OCI-LY7 (cell line): ENCODE measurements around the gene GATM. TPM values are rescaled to one million over a fixed set of nuclear protein-coding genes. Genes with fewer than 3 reads are reported as not detected.

Experiments used
- BruUV-seq: library from RNA; stranded (reverse); fragments of 400-500 nt; replicated peaks from 2 replicates; lab custom pipeline; 2021; lab: Mats Ljungman, UMichigan
- CTCF ChIA-PET: fragments of 300-600 bp; sonication (Branson Sonifier 250); formaldehyde crosslinking; loops from one replicate; lab custom pipeline; 2022; ENCODE audit warnings: antibody characterized with exemption; ENCODE audit not compliant: unreplicated experiment; lab: Charles Lee
- POLR2A ChIA-PET: fragments of 300-600 bp; sonication (Branson Sonifier 250); formaldehyde crosslinking; loops from one replicate; lab custom pipeline; 2022; ENCODE audit warnings: antibody characterized with exemption; lab: Charles Lee
- DNase-seq: peaks from one replicate; pipeline ENCODE4 v3.0.0-alpha.2; 2015; ENCODE audit warnings: low spot score
- H2AFZ ChIP-seq: fragments of 200-600 bp; sonication (generic), shearing (Covaris generic); 2 replicates; pipeline ENCODE4 v1.6.1; 2014; ENCODE audit warnings: mild to moderate bottlenecking, antibody characterized with exemption, low read length, moderate library complexity
- H3K27ac ChIP-seq: fragments of 200-600 bp; sonication (generic); 2 replicates; pipeline ENCODE4 v1.5.1; 2014; ENCODE audit warnings: mixed run types, low read depth, mild to moderate bottlenecking, moderate library complexity, low read length, inconsistent platforms; ENCODE audit not compliant: poor library complexity, severe bottlenecking
- H3K36me3 ChIP-seq: fragments of 200-600 bp; sonication (generic); 2 replicates; pipeline ENCODE4 v1.6.1; 2014; ENCODE audit warnings: mild to moderate bottlenecking, antibody characterized with exemption, low read length, moderate library complexity, mixed read lengths; ENCODE audit not compliant: insufficient read depth
- H3K4me1 ChIP-seq: fragments of 200-600 bp; sonication (generic); 2 replicates; pipeline ENCODE4 v1.5.1; 2014; ENCODE audit warnings: mild to moderate bottlenecking, low read length; ENCODE audit not compliant: insufficient read depth, poor library complexity, severe bottlenecking
- H3K4me2 ChIP-seq: fragments of 200-600 bp; sonication (generic); 2 replicates; pipeline ENCODE4 v1.6.1; 2014; ENCODE audit warnings: mild to moderate bottlenecking, low read length
- H3K4me3 ChIP-seq: fragments of 200-600 bp; sonication (generic); 2 replicates; pipeline ENCODE4 v1.5.1; 2014; ENCODE audit warnings: mild to moderate bottlenecking, low read depth, low read length; ENCODE audit not compliant: poor library complexity, severe bottlenecking
- H3K79me2 ChIP-seq: fragments of 200-600 bp; sonication (generic); 2 replicates; pipeline ENCODE4 v1.6.1; 2016; ENCODE audit warnings: low read depth, mild to moderate bottlenecking, low read length, moderate library complexity, mixed read lengths; ENCODE audit not compliant: insufficient read depth
- H3K9me2 ChIP-seq: fragments of 200-600 bp; sonication (generic); 2 replicates; pipeline ENCODE4 v1.6.1; 2016; ENCODE audit warnings: mild to moderate bottlenecking, low read length, mixed read lengths; ENCODE audit not compliant: insufficient read depth
- H3K9me3 ChIP-seq: fragments of 200-600 bp; sonication (generic); 2 replicates; pipeline ENCODE4 v1.6.1; 2014; ENCODE audit warnings: mild to moderate bottlenecking, mixed run types, low read length, mixed read lengths
- H4K20me1 ChIP-seq: fragments of 200-600 bp; sonication (generic); 2 replicates; pipeline ENCODE4 v1.6.1; 2014; ENCODE audit warnings: mild to moderate bottlenecking, antibody characterized with exemption, low read length, moderate library complexity, mixed read lengths; ENCODE audit not compliant: insufficient read depth
- CTCF ChIP-seq: fragments of 200-600 bp; sonication (generic); conservative IDR thresholded peaks from 2 replicates; pipeline ENCODE4 v1.5.1; 2014; ENCODE audit warnings: mild to moderate bottlenecking, antibody characterized with exemption, low read length, moderate library complexity, mixed read lengths
- EZH2phosphoT487 ChIP-seq: fragments of 200-600 bp; sonication (generic); IDR thresholded peaks from 2 replicates; pipeline ENCODE4 v1.6.1; 2018; ENCODE audit warnings: low read depth, borderline replicate concordance, mild to moderate bottlenecking, mixed run types, antibody characterized with exemption, low read length, moderate library complexity, mixed read lengths
- intact Hi-C: fragments of 100-400 bp; cut with micrococcal nuclease; formaldehyde crosslinking; loops from one replicate; pipeline ENCODE4 v1.10.0; 2022; ENCODE audit not compliant: unreplicated experiment
- total RNA-seq, 2 experiments: library from RNA; depleted of rRNA in 1 of 2; stranded (reverse); fragments of >200 nt in 1 of 2; shearing (Covaris generic) in 1 of 2; gene quantifications; 2 replicates each; pipeline ENCODE4 v1.2.3, GENCODE V29; 2014 to 2022

The GATM gene
- total RNA-seq, 2 experiments from 2014 or later = 1.3 to 2.7 TPM

- CTCF ChIA-PET = no interaction called here
- no peak for TF ChIP-seq EZH2phosphoT487
- TF ChIP-seq CTCF = no peak
- no peaks in the 10 kb centered on the region for H3K9me3 ChIP-seq
- H3K79me2 ChIP-seq = peaks cover 11% of the 10 kb centered on the region; the same call in 1 of the 2 replicates
- no TSS peak for BruUV-seq
- H3K4me3 ChIP-seq = no peak overlapping the region
- H2AFZ ChIP-seq = no peak overlapping the region
- POLR2A ChIA-PET = no interaction called here
- H3K4me2 ChIP-seq = no peak overlapping the region
- H3K27ac ChIP-seq = no peak overlapping the region
- H4K20me1 ChIP-seq = no peaks in the 10 kb centered on the region
- no peaks in the 10 kb centered on the region for H3K9me2 ChIP-seq
- no peak for DNase-seq
- H3K4me1 ChIP-seq = peaks cover 24% of the 10 kb centered on the region
- no peaks in the 10 kb centered on the region for H3K36me3 ChIP-seq
- intact Hi-C loops = no loop called here
Measured at GRCh38 chr15:45397116-45397665, 18.8 kb upstream of the GATM start.

- no peak overlapping the region for H2AFZ ChIP-seq
- H3K27ac ChIP-seq = no peak overlapping the region
- H3K36me3 ChIP-seq = no peaks in the 10 kb centered on the region
- H3K4me1 ChIP-seq = peaks cover 30% of the 10 kb centered on the region
- CTCF ChIA-PET = no interaction called here
- no peak for DNase-seq
- TF ChIP-seq EZH2phosphoT487 = no peak
- no TSS peak for BruUV-seq
- peaks cover 2% of the 10 kb centered on the region; the same call in 1 of the 2 replicates for H3K79me2 ChIP-seq
- no peak overlapping the region for H3K4me3 ChIP-seq
- no peaks in the 10 kb centered on the region for H3K9me2 ChIP-seq
- H3K9me3 ChIP-seq = no peaks in the 10 kb centered on the region
- no peaks in the 10 kb centered on the region for H4K20me1 ChIP-seq
- H3K4me2 ChIP-seq = no peak overlapping the region
- intact Hi-C loops = no loop called here
- POLR2A ChIA-PET = interaction anchor here (0.7 kb wide), 1 partner anchor 211 kb away, joined by 4 read pairs; no protein-coding TSS in a partner anchor
Measured at GRCh38 chr15:45395943-45396342, 17.6 kb upstream of the GATM start.

GRCh38 chr15:45394681-45395080 is 16.3 kb upstream of the GATM start:
- no peak overlapping the region for H3K27ac ChIP-seq
- no peaks in the 10 kb centered on the region for H3K9me3 ChIP-seq
- H3K9me2 ChIP-seq = no peaks in the 10 kb centered on the region
- intact Hi-C loops = no loop called here
- H3K79me2 ChIP-seq = no peaks in the 10 kb centered on the region
- no peak overlapping the region for H3K4me3 ChIP-seq
- BruUV-seq = no TSS peak
- H3K4me1 ChIP-seq = peaks cover 18% of the 10 kb centered on the region
- TF ChIP-seq EZH2phosphoT487 (no peak), CTCF (no peak)
- DNase-seq = no peak
- ChIA-PET CTCF (no interaction called here), POLR2A (no interaction called here)
- H4K20me1 ChIP-seq = no peaks in the 10 kb centered on the region
- H3K36me3 ChIP-seq = no peaks in the 10 kb centered on the region
- no peak overlapping the region for H3K4me2 ChIP-seq
- no peak overlapping the region for H2AFZ ChIP-seq
